ENCODE results near the gene DENND10. TPM values are rescaled to one million over a fixed set of nuclear protein-coding genes. Genes with fewer than 3 reads are reported as not detected.
A peak's percentile ranks its signal among the peaks of the same experiment; 100 is the strongest.
"Not testable (repeated sequence)": the region's sequence is repeated elsewhere in the genome, so short reads cannot be mapped to it uniquely, and the experiment has no call there.

The DENND10 gene
- total RNA-seq, 1 donor = 91.3 TPM

GRCh38 chr10:119133949-119134348, 30.0 kb downstream of the DENND10 start:
- no peak for DNase-seq (ENCODE audit: low read depth)
- H3K4me3 ChIP-seq (ENCODE audit: low read depth, low read length) = no peak overlapping the region
- TF ChIP-seq CTCF (IDR thresholded peaks at IDR 0.05; ENCODE audit: insufficient read depth, low read length) = no peak

- H3K4me3 ChIP-seq (ENCODE audit: low read depth, low read length) = no peak overlapping the region
- peak; percentile 53 for DNase-seq (ENCODE audit: low read depth)
- no peak for TF ChIP-seq CTCF (IDR thresholded peaks at IDR 0.05; ENCODE audit: insufficient read depth, low read length)
Measured at GRCh38 chr10:119135513-119135881, 31.6 kb downstream of the DENND10 start.

GRCh38 chr10:119136084-119136483, 32.2 kb downstream of the DENND10 start:
- no peak for TF ChIP-seq CTCF (IDR thresholded peaks at IDR 0.05; ENCODE audit: insufficient read depth, low read length)
- DNase-seq (ENCODE audit: low read depth) = no peak
- no peak overlapping the region for H3K4me3 ChIP-seq (ENCODE audit: low read depth, low read length)

- DNase-seq (ENCODE audit: low read depth) = not testable (repeated sequence)
Measured at GRCh38 chr10:119137878-119138277, 34.0 kb downstream of the DENND10 start.

GRCh38 chr10:119138346-119139306, 34.7 kb downstream of the DENND10 start:
- no peak for DNase-seq (ENCODE audit: low read depth)
- no peak overlapping the region for H3K4me3 ChIP-seq (ENCODE audit: low read depth, low read length)
- no peak for TF ChIP-seq CTCF (IDR thresholded peaks at IDR 0.05; ENCODE audit: insufficient read depth, low read length)

More at GRCh38 chr10:119137878-119138277, 34.0 kb downstream of the DENND10 start:
- not testable (repeated sequence) for H3K4me3 ChIP-seq (ENCODE audit: low read depth, low read length)

- peak; percentile 62 for TF ChIP-seq CTCF (IDR thresholded peaks at IDR 0.05; ENCODE audit: insufficient read depth, low read length)
- DNase-seq (ENCODE audit: low read depth) = peak; percentile 17
- H3K4me3 ChIP-seq (ENCODE audit: low read depth, low read length) = no peak overlapping the region
Measured at GRCh38 chr10:119139464-119140067, 35.7 kb downstream of the DENND10 start.

GRCh38 chr10:119140603-119141245, 36.8 kb downstream of the DENND10 start:
- no peak overlapping the region for H3K4me3 ChIP-seq (ENCODE audit: low read depth, low read length)
- no peak for TF ChIP-seq CTCF (IDR thresholded peaks at IDR 0.05; ENCODE audit: insufficient read depth, low read length)
- no peak for DNase-seq (ENCODE audit: low read depth)
